H4 (cell line): ENCODE measurements around the gene AP1S1. TPM values are rescaled to one million over a fixed set of nuclear protein-coding genes. Genes with fewer than 3 reads are reported as not detected.
"Not testable (repeated sequence)": the region's sequence is repeated elsewhere in the genome, so short reads cannot be mapped to it uniquely, and the experiment has no call there.

ENCODE experiments used
- DNase-seq: peaks from one replicate; pipeline ENCODE4 v3.0.0-alpha.2; 2015; ENCODE audit warnings: low spot score
- total RNA-seq: library from RNA; depleted of rRNA; stranded (reverse); fragments of >200 nt; shearing (Covaris generic); gene quantifications from 2 replicates; pipeline ENCODE4 v1.2.3, GENCODE V29; 2014

The AP1S1 gene
- total RNA-seq, 1 experiment from 2014 or later = 148 TPM

GRCh38 chr7:101124376-101125056 is 29.8 kb upstream of the AP1S1 start:
- peak; percentile 97 for DNase-seq

GRCh38 chr7:101125989-101126650 is 28.2 kb upstream of the AP1S1 start:
- peak; percentile 84 for DNase-seq

- peak; percentile 98 for DNase-seq
Observed at GRCh38 chr7:101126651-101127459, 27.4 kb upstream of the AP1S1 start, which contains the start of gene SERPINE1. SERPINE1 (plus strand) TSS chr7:101127104; CDS start chr7:101128394, 1,290 bp downstream.

GRCh38 chr7:101127460-101128039 is 26.7 kb upstream of the AP1S1 start:
- DNase-seq = no peak

- DNase-seq = no peak
Observed at GRCh38 chr7:101128040-101128834, 26.0 kb upstream of the AP1S1 start.

GRCh38 chr7:101129603-101130117 is 24.6 kb upstream of the AP1S1 start:
- DNase-seq = no peak

GRCh38 chr7:101132626-101133600 is 21.4 kb upstream of the AP1S1 start:
- not testable (repeated sequence) for DNase-seq

GRCh38 chr7:101133621-101134398 is 20.5 kb upstream of the AP1S1 start:
- no peak for DNase-seq

GRCh38 chr7:101134399-101134980 is 19.8 kb upstream of the AP1S1 start:
- DNase-seq = no peak

GRCh38 chr7:101137651-101138212 is 16.5 kb upstream of the AP1S1 start:
- DNase-seq = no peak

GRCh38 chr7:101138213-101138870 is 15.9 kb upstream of the AP1S1 start:
- DNase-seq = peak; percentile 99

GRCh38 chr7:101140339-101140699 is 14.0 kb upstream of the AP1S1 start:
- DNase-seq = no peak

GRCh38 chr7:101140746-101141382 is 13.4 kb upstream of the AP1S1 start:
- no peak for DNase-seq

- no peak for DNase-seq
Observed at GRCh38 chr7:101151908-101152651, 2.2 kb upstream of the AP1S1 start.

- DNase-seq = no peak
Observed at GRCh38 chr7:101154693-101155102, 422 bp downstream of the AP1S1 start.

GRCh38 chr7:101155303-101155702 is 1.0 kb downstream of the AP1S1 start:
- no peak for DNase-seq

GRCh38 chr7:101156277-101156676 is 2.0 kb downstream of the AP1S1 start:
- no peak for DNase-seq
